HEK293 (cell line): ENCODE data around the gene NDUFV1.
A peak's percentile ranks its signal among the peaks of the same experiment; 100 is the strongest.

ENCODE experiments used
- BCL11A ChIP-seq: fragments of 450-650 bp; formaldehyde crosslinking; IDR thresholded peaks from 2 replicates; pipeline ENCODE4 v1.5.1; 2016; ENCODE audit warnings: low read depth, missing biosample characterization, missing genetic modification characterization
- GLI2 ChIP-seq: fragments of 450-650 bp; formaldehyde crosslinking; IDR thresholded peaks from 2 replicates; pipeline ENCODE4; 2017; ENCODE audit warnings: missing biosample characterization, missing genetic modification characterization, low read depth, borderline replicate concordance
- KLF10 ChIP-seq: fragments of 450-650 bp; IDR thresholded peaks from 2 replicates; pipeline ENCODE4 v1.5.1; 2018; ENCODE audit warnings: missing biosample characterization, mild to moderate bottlenecking, missing genetic modification characterization
- KLF16 ChIP-seq: fragments of 450-650 bp; formaldehyde crosslinking; IDR thresholded peaks from 2 replicates; pipeline ENCODE4 v1.5.1; 2017; ENCODE audit warnings: missing biosample characterization, missing genetic modification characterization
- MEIS1 ChIP-seq: sonication (generic); formaldehyde crosslinking; IDR thresholded peaks from 2 replicates; pipeline ENCODE4 v1.8.1; 2022; ENCODE audit warnings: missing genetic modification reagents, mild to moderate bottlenecking, borderline replicate concordance
- MYNN ChIP-seq: fragments of 450-650 bp; formaldehyde crosslinking; IDR thresholded peaks from 2 replicates; pipeline ENCODE4 v1.5.1; 2016; ENCODE audit warnings: missing biosample characterization, missing genetic modification characterization, borderline replicate concordance
- OSR2 ChIP-seq: fragments of 450-650 bp; formaldehyde crosslinking; IDR thresholded peaks from 2 replicates; pipeline ENCODE4 v1.5.1; 2016; ENCODE audit warnings: missing biosample characterization, missing genetic modification characterization
- REPIN1 ChIP-seq: fragments of 450-650 bp; formaldehyde crosslinking; IDR thresholded peaks from 2 replicates; pipeline ENCODE4 v1.5.1; 2017; ENCODE audit warnings: missing biosample characterization, missing genetic modification characterization, low read depth
- SCRT2 ChIP-seq: fragments of 450-650 bp; formaldehyde crosslinking; IDR thresholded peaks from 2 replicates; pipeline ENCODE4 v1.5.1; 2016; ENCODE audit warnings: missing biosample characterization, missing genetic modification characterization
- SP2 ChIP-seq: fragments of 450-650 bp; formaldehyde crosslinking; IDR thresholded peaks from 2 replicates; pipeline ENCODE4 v1.5.1; 2016; ENCODE audit warnings: missing biosample characterization, missing genetic modification characterization
- WT1 ChIP-seq: fragments of 450-650 bp; formaldehyde crosslinking; IDR thresholded peaks from 2 replicates; pipeline ENCODE4 v1.5.1; 2016; ENCODE audit warnings: missing biosample characterization, missing genetic modification characterization
- YY2 ChIP-seq: fragments of 450-650 bp; formaldehyde crosslinking; IDR thresholded peaks from 2 replicates; pipeline ENCODE4 v1.5.1; 2016; ENCODE audit warnings: missing biosample characterization, missing genetic modification characterization
- ZFP37 ChIP-seq: fragments of 450-650 bp; formaldehyde crosslinking; IDR thresholded peaks from 2 replicates; pipeline ENCODE4 v1.5.1; 2016; ENCODE audit warnings: missing biosample characterization, missing genetic modification characterization
- ZNF140 ChIP-seq: fragments of 450-650 bp; formaldehyde crosslinking; IDR thresholded peaks from 2 replicates; pipeline ENCODE4 v1.5.1; 2016; ENCODE audit warnings: missing biosample characterization, missing genetic modification characterization
- ZNF157 ChIP-seq: fragments of 450-650 bp; formaldehyde crosslinking; IDR thresholded peaks from 2 replicates; pipeline ENCODE4 v1.5.1; 2016; ENCODE audit warnings: missing biosample characterization, missing genetic modification characterization
- ZNF169 ChIP-seq: fragments of 450-650 bp; formaldehyde crosslinking; IDR thresholded peaks from 2 replicates; pipeline ENCODE4 v1.5.1; 2016; ENCODE audit warnings: missing biosample characterization, missing genetic modification characterization
- ZNF174 ChIP-seq: fragments of 450-650 bp; formaldehyde crosslinking; IDR thresholded peaks from 2 replicates; pipeline ENCODE4 v1.5.0; 2017; ENCODE audit warnings: missing biosample characterization, mild to moderate bottlenecking, missing genetic modification characterization
- ZNF19 ChIP-seq: fragments of 450-650 bp; formaldehyde crosslinking; IDR thresholded peaks from 2 replicates; pipeline ENCODE4; 2016; ENCODE audit warnings: missing biosample characterization, missing genetic modification characterization, low read depth
- ZNF214 ChIP-seq: fragments of 450-650 bp; formaldehyde crosslinking; IDR thresholded peaks from 2 replicates; pipeline ENCODE4 v1.5.1; 2017; ENCODE audit warnings: missing biosample characterization, mild to moderate bottlenecking, missing genetic modification characterization, borderline replicate concordance
- ZNF221 ChIP-seq: fragments of 450-650 bp; formaldehyde crosslinking; IDR thresholded peaks from 2 replicates; pipeline ENCODE4 v1.5.1; 2017; ENCODE audit warnings: missing biosample characterization, missing genetic modification characterization, borderline replicate concordance
- ZNF266 ChIP-seq: fragments of 450-650 bp; formaldehyde crosslinking; IDR thresholded peaks from 2 replicates; pipeline ENCODE4 v1.5.1; 2016; ENCODE audit warnings: missing biosample characterization, missing genetic modification characterization, low read depth
- ZNF324 ChIP-seq: fragments of 450-650 bp; formaldehyde crosslinking; IDR thresholded peaks from 2 replicates; pipeline ENCODE4 v1.5.1; 2016; ENCODE audit warnings: missing biosample characterization, missing genetic modification characterization
- ZNF426 ChIP-seq: fragments of 450-650 bp; formaldehyde crosslinking; IDR thresholded peaks from 2 replicates; pipeline ENCODE4 v1.5.1; 2017; ENCODE audit warnings: missing biosample characterization, missing genetic modification characterization, mild to moderate bottlenecking, inconsistent platforms, moderate library complexity
- ZNF473 ChIP-seq: fragments of 450-650 bp; formaldehyde crosslinking; IDR thresholded peaks from 2 replicates; pipeline ENCODE4 v1.5.1; 2017; ENCODE audit warnings: missing biosample characterization, missing genetic modification characterization
- ZNF610 ChIP-seq: fragments of 450-650 bp; formaldehyde crosslinking; IDR thresholded peaks from 2 replicates; pipeline ENCODE4 v1.5.1; 2016; ENCODE audit warnings: missing biosample characterization, missing genetic modification characterization, borderline replicate concordance
- ZNF623 ChIP-seq: fragments of 450-650 bp; formaldehyde crosslinking; IDR thresholded peaks from 2 replicates; pipeline ENCODE4 v1.5.1; 2016; ENCODE audit warnings: missing biosample characterization, missing genetic modification characterization
- ZNF629 ChIP-seq: fragments of 450-650 bp; formaldehyde crosslinking; IDR thresholded peaks from 2 replicates; pipeline ENCODE4 v1.5.1; 2017; ENCODE audit warnings: missing biosample characterization, missing genetic modification characterization
- TF ChIP-seq, protein P1 (sequence below): fragments of 450-650 bp; formaldehyde crosslinking; IDR thresholded peaks from 2 replicates; pipeline ENCODE4; 2016; ENCODE audit warnings: missing biosample characterization, missing genetic modification characterization
- TF ChIP-seq, protein P2 (sequence below): fragments of 450-650 bp; formaldehyde crosslinking; IDR thresholded peaks from 2 replicates; pipeline ENCODE4 v1.5.1; 2016; ENCODE audit warnings: missing biosample characterization, missing genetic modification characterization, low read depth
- TF ChIP-seq, protein P3 (sequence below): fragments of 450-650 bp; formaldehyde crosslinking; IDR thresholded peaks from 2 replicates; pipeline ENCODE4 v1.5.1; 2016; ENCODE audit warnings: missing biosample characterization, missing genetic modification characterization
- TF ChIP-seq, protein P4 (sequence below): fragments of 450-650 bp; formaldehyde crosslinking; IDR thresholded peaks from 2 replicates; pipeline ENCODE4 v1.5.1; 2016; ENCODE audit warnings: missing biosample characterization, missing genetic modification characterization

Gene NDUFV1

DNA sequence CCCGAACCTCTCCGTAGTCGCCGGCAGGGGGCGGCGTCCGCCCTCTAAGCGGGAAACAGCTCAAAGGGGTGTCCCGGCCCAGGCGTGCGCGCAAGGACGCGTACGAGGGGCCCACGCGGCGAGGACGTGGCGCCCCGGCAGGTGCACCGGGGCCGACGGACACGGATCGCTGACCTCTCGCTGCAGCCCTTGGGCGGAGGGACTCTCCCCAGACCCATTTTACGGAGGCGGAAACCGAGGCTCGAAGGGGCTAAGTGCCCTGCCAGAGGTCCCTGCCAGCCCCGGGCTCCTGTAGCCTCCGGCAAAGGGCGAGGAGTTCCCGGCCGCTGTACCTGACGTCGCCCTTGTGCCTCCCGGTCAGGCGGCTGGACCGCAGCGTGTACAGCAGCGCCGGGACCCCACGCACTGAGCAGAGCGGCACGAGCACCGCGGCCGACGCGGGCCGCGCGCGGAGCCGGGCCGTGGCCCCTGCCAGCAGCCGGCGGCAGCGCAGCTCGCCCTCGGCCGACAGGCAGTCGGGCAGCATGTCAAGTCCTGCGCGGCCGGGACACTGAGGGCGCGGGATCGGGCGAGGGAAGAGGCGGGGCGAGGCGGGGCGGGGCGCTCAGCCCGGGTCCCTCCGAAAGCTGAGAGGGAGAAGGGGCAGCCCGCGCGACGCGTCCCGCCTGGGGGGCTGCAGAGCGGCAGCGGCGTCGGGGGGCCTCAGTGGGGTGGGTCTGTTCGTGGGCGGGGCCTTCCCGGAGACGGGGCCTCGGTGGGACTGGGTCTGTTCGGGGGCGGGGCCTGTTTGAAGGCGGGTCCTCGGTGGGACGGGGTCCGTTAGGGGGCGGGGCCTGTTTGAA is 22.9 kb downstream of the NDUFV1 start, which contains the start of gene NUDT8 (continued):
- TF ChIP-seq, protein P1, sequence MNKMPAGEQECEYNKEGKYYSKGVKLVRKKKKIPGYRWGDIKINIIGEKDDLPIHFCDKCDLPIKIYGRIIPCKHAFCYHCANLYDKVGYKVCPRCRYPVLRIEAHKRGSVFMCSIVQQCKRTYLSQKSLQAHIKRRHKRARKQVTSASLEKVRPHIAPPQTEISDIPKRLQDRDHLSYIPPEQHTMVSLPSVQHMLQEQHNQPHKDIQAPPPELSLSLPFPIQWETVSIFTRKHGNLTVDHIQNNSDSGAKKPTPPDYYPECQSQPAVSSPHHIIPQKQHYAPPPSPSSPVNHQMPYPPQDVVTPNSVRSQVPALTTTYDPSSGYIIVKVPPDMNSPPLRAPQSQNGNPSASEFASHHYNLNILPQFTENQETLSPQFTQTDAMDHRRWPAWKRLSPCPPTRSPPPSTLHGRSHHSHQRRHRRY (tag by site-specific recombination): no peak
- TF ChIP-seq ZNF324 (peak; percentile 73; the same call in 1 of the 2 replicates), ZNF473 (no peak), WT1 (tag by site-specific recombination) (0 out of 2 replicates have a peak, but pooled peaks have one; percentile 14), ZNF610 (no peak), ZNF157 (no peak), ZNF174 (tag by site-specific recombination) (no peak), KLF16 (tag by site-specific recombination) (peak; percentile 35; the same call in 1 of the 2 replicates), ZNF140 (no peak), REPIN1 (no peak), KLF10 (0 out of 2 replicates have a peak, but pooled peaks have one; percentile 22), OSR2 (tag by site-specific recombination) (no peak), BCL11A (tag by site-specific recombination) (peak; percentile 63; the same call in 1 of the 2 replicates), YY2 (tag by site-specific recombination) (no peak), ZNF623 (tag by site-specific recombination) (no peak), MYNN (tag by site-specific recombination) (no peak), MEIS1 (CRISPR knock-in tag) (no peak), SP2 (peak; percentile 55), ZNF266 (tag by site-specific recombination) (no peak), ZNF214 (tag by site-specific recombination) (no peak), ZNF221 (tag by site-specific recombination) (no peak), GLI2 (no peak), ZNF426 (tag by site-specific recombination) (no peak), ZNF169 (tag by site-specific recombination) (no peak), SCRT2 (tag by site-specific recombination) (no peak), ZFP37 (tag by site-specific recombination) (no peak), ZNF629 (peak; percentile 30; the same call in 1 of the 2 replicates), ZNF19 (tag by site-specific recombination) (no peak)
- TF ChIP-seq, protein P2, sequence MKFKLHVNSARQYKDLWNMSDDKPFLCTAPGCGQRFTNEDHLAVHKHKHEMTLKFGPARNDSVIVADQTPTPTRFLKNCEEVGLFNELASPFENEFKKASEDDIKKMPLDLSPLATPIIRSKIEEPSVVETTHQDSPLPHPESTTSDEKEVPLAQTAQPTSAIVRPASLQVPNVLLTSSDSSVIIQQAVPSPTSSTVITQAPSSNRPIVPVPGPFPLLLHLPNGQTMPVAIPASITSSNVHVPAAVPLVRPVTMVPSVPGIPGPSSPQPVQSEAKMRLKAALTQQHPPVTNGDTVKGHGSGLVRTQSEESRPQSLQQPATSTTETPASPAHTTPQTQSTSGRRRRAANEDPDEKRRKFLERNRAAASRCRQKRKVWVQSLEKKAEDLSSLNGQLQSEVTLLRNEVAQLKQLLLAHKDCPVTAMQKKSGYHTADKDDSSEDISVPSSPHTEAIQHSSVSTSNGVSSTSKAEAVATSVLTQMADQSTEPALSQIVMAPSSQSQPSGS (tag by site-specific recombination): no peak
- TF ChIP-seq, protein P3, sequence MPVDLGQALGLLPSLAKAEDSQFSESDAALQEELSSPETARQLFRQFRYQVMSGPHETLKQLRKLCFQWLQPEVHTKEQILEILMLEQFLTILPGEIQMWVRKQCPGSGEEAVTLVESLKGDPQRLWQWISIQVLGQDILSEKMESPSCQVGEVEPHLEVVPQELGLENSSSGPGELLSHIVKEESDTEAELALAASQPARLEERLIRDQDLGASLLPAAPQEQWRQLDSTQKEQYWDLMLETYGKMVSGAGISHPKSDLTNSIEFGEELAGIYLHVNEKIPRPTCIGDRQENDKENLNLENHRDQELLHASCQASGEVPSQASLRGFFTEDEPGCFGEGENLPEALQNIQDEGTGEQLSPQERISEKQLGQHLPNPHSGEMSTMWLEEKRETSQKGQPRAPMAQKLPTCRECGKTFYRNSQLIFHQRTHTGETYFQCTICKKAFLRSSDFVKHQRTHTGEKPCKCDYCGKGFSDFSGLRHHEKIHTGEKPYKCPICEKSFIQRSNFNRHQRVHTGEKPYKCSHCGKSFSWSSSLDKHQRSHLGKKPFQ (tag by site-specific recombination): no peak
- TF ChIP-seq, protein P4, sequence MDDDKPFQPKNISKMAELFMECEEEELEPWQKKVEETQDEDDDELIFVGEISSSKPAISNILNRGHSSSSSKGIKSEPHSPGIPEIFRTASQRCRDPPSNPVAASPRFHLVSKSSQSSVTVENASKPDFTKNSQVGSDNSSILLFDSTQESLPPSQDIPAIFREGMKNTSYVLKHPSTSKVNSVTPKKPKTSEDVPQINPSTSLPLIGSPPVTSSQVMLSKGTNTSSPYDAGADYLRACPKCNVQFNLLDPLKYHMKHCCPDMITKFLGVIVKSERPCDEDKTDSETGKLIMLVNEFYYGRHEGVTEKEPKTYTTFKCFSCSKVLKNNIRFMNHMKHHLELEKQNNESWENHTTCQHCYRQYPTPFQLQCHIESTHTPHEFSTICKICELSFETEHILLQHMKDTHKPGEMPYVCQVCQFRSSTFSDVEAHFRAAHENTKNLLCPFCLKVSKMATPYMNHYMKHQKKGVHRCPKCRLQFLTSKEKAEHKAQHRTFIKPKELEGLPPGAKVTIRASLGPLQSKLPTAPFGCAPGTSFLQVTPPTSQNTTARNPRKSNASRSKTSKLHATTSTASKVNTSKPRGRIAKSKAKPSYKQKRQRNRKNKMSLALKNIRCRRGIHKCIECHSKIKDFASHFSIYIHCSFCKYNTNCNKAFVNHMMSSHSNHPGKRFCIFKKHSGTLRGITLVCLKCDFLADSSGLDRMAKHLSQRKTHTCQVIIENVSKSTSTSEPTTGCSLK: no peak
